GM12878 (cell line): Measurements from ENCODE around the gene PFKP. TPM values are rescaled to one million over a fixed set of nuclear protein-coding genes. Genes with fewer than 3 reads are reported as not detected.

Experiments
- BCLAF1 ChIP-seq: fragments of 450-650 bp; IDR thresholded peaks from 2 replicates; pipeline ENCODE4 v1.6.1; 2017; ENCODE audit warnings: antibody characterized with exemption, mild to moderate bottlenecking, moderate library complexity
- CUX1 ChIP-seq: IDR thresholded peaks from 2 replicates; pipeline ENCODE4 v1.6.1; 2012; ENCODE audit warnings: improper control_type of control experiment, low read depth, low read length; ENCODE audit not compliant: insufficient replicate concordance
- MLLT1 ChIP-seq: fragments of 450-650 bp; IDR thresholded peaks from 2 replicates; pipeline ENCODE4 v1.6.1; 2016; ENCODE audit warnings: mild to moderate bottlenecking
- NR2F1 ChIP-seq: fragments of 450-650 bp; conservative IDR thresholded peaks from 2 replicates; pipeline ENCODE4 v1.6.1; 2017; ENCODE audit warnings: mild to moderate bottlenecking
- PBX3 ChIP-seq: IDR thresholded peaks from 2 replicates; pipeline ENCODE4 v1.6.1; 2011; ENCODE audit warnings: mild to moderate bottlenecking, low read depth, low read length, moderate library complexity; ENCODE audit not compliant: insufficient replicate concordance
- SPI1 ChIP-seq: IDR thresholded peaks from 2 replicates; pipeline ENCODE4 v1.6.1; 2011; ENCODE audit warnings: low read depth, mild to moderate bottlenecking, low read length, moderate library complexity, borderline replicate concordance; ENCODE audit not compliant: insufficient read depth
- ZNF592 ChIP-seq: fragments of 450-650 bp; IDR thresholded peaks from 2 replicates; pipeline ENCODE4 v1.6.1; 2017; ENCODE audit warnings: mild to moderate bottlenecking, moderate library complexity
- polyA plus RNA-seq, 11 experiments: library from polyadenylated mRNA; depleted of rRNA in 4 of 11; unstranded in 6 of 11; stranded (reverse) in 5 of 11; fragments of >200 nt; fragmentation: Nextera tagmentation in 4 of 11; fragmentation: Illumina TruSeq in 1 of 11; extraction: Ambion mirVana in 4 of 11; extraction: Trizol in 1 of 11; gene quantifications; 1 replicate in 1 of 11; 2 replicates in 10 of 11; pipeline versions ENCODE4 v1.2.1 to v1.2.3, GENCODE V29; 2011 to 2016; ENCODE audit warnings: inconsistent platforms in 2 of 11, missing spikeins in 2 of 11, low read depth in 1 of 11
- total RNA-seq, 4 experiments: library from RNA; depleted of rRNA in 3 of 4; stranded (reverse); fragments of >200 nt in 3 of 4; fragmentation: Illumina TruSeq in 1 of 4; extraction: Trizol in 1 of 4; gene quantifications; 2 replicates each; pipeline versions ENCODE4 v1.2.1 to v1.2.3, GENCODE V29; 2013 to 2021

The PFKP gene
- total and polyA plus RNA-seq, 10 of the 15 experiments (the other 5 are each of a cell fraction or from before 2014, with no cell fraction given) = 27.0 to 145 (median 95.7) TPM

- TF ChIP-seq BCLAF1 = no peak
- TF ChIP-seq PBX3 = no peak
- no peak for TF ChIP-seq ZNF592
- TF ChIP-seq SPI1 = peak; percentile 56; the same call in 1 of the 2 replicates
- no peak for TF ChIP-seq CUX1
- 0 out of 2 replicates have a peak, but pooled peaks have one; percentile 10 for TF ChIP-seq NR2F1
- peak; percentile 69 for TF ChIP-seq MLLT1
Measured at GRCh38 chr10:3068968-3069737, 1.8 kb downstream of the PFKP start (continued).
